Measurements from ENCODE around the gene CCL4. TPM values are rescaled to one million over a fixed set of nuclear protein-coding genes. Genes with fewer than 3 reads are reported as not detected.
A peak's percentile ranks its signal among the peaks of the same experiment; 100 is the strongest.

The CCL4 gene
- total RNA-seq, 1 donor from 2014 or later = 1.2 TPM

GRCh38 chr17:36142235-36142634, 38.6 kb downstream of the CCL4 start:
- ATAC-seq (no peak), DNase-seq (ENCODE audit: low spot score) (no peak)

- ATAC-seq (no peak), DNase-seq (ENCODE audit: low spot score) (peak; percentile 40)
These were observed 39.2 kb downstream of the CCL4 start for GRCh38 chr17:36142806-36143205.

GRCh38 chr17:36144014-36144413, 40.4 kb downstream of the CCL4 start:
- DNase-seq (ENCODE audit: low spot score) (no peak), ATAC-seq (no peak)

- DNase-seq (ENCODE audit: low spot score) (no peak), ATAC-seq (no peak)
These were observed 41.5 kb downstream of the CCL4 start for GRCh38 chr17:36144981-36145729.

- ATAC-seq (no peak), DNase-seq (ENCODE audit: low spot score) (no peak)
These were observed 44.0 kb downstream of the CCL4 start for GRCh38 chr17:36147601-36148000.

- DNase-seq (ENCODE audit: low spot score) (peak; percentile 76), ATAC-seq (peak; percentile 99)
These were observed 45.1 kb downstream of the CCL4 start for GRCh38 chr17:36148559-36149295.

GRCh38 chr17:36149296-36149820, 45.7 kb downstream of the CCL4 start:
- DNase-seq (ENCODE audit: low spot score) (peak; percentile 45), ATAC-seq (peak; percentile 26)

- DNase-seq (ENCODE audit: low spot score) (no peak), ATAC-seq (no peak)
These were observed 48.4 kb downstream of the CCL4 start for GRCh38 chr17:36151891-36152638.

GRCh38 chr17:36152639-36153120, 49.1 kb downstream of the CCL4 start:
- ATAC-seq (no peak), DNase-seq (ENCODE audit: low spot score) (peak; percentile 40)

- ATAC-seq = no peak
- no peak for DNase-seq (ENCODE audit: low spot score)
These were observed 50.4 kb downstream of the CCL4 start for GRCh38 chr17:36153895-36154610.

Other genes starting within 250 kb of the CCL4 start
- gene HEATR9, start 234.9 kb upstream of the CCL4 start, total RNA-seq = not detected
- 0.48 TPM for gene CCL5, start 223.5 kb upstream of the CCL4 start, total RNA-seq
- not detected for gene RDM1, start 173.1 kb upstream of the CCL4 start, total RNA-seq
- gene LYZL6, start 160.1 kb upstream of the CCL4 start, total RNA-seq = not detected
- 31.1 TPM for gene CCL16, start 122.3 kb upstream of the CCL4 start, total RNA-seq
- 16.9 TPM for gene CCL14, start 117.1 kb upstream of the CCL4 start, total RNA-seq
- gene CCL15, start 102.3 kb upstream of the CCL4 start, total RNA-seq = 13.8 TPM
- gene CCL23, start 85.9 kb upstream of the CCL4 start, total RNA-seq = 1.4 TPM
- 0.33 TPM for gene CCL18, start 39.6 kb upstream of the CCL4 start, total RNA-seq
- 2.0 TPM for gene CCL3, start 13.7 kb upstream of the CCL4 start, total RNA-seq
- gene TBC1D3B, start 72.8 kb downstream of the CCL4 start, total RNA-seq = 5.7 TPM
- gene CCL3L1, start 92.9 kb downstream of the CCL4 start, total RNA-seq = 0.38 TPM
- gene CCL4L2, start 107.2 kb downstream of the CCL4 start, total RNA-seq = not detected
- gene TBC1D3I, start 160.7 kb downstream of the CCL4 start, total RNA-seq = 0.58 TPM
- not detected for gene TBC1D3G, start 220.1 kb downstream of the CCL4 start, total RNA-seq

Measured in left lobe of liver (tissue), 2 donors.